ENCODE data around the gene KIAA1217.
"Not testable (repeated sequence)": the region's sequence is repeated elsewhere in the genome, so short reads cannot be mapped to it uniquely, and the experiment has no call there.

KIAA1217 gene

GRCh38 chr10:24435374-24435773 lies 226.4 kb downstream of the KIAA1217 start:
- DNase-seq (ENCODE audit: low read depth in 2 of 2, low spot score in 1 of 2): no peak

GRCh38 chr10:24437302-24437701 lies 228.4 kb downstream of the KIAA1217 start:
- DNase-seq (ENCODE audit: low read depth in 2 of 2, low spot score in 1 of 2): no peak

- DNase-seq (ENCODE audit: low read depth in 2 of 2, low spot score in 1 of 2): no peak
Observed at GRCh38 chr10:24438800-24439199, 229.9 kb downstream of the KIAA1217 start.

- no peak for DNase-seq (ENCODE audit: low read depth in 2 of 2, low spot score in 1 of 2)
Observed at GRCh38 chr10:24439935-24440334, 231.0 kb downstream of the KIAA1217 start.

GRCh38 chr10:24440817-24441797 lies 232.2 kb downstream of the KIAA1217 start:
- DNase-seq (ENCODE audit: low read depth in 2 of 2, low spot score in 1 of 2): no peak

GRCh38 chr10:24442234-24442633 lies 233.3 kb downstream of the KIAA1217 start:
- DNase-seq (ENCODE audit: low read depth in 2 of 2, low spot score in 1 of 2): no peak

GRCh38 chr10:24442641-24443174 lies 233.8 kb downstream of the KIAA1217 start:
- DNase-seq (ENCODE audit: low read depth in 2 of 2, low spot score in 1 of 2): not testable (repeated sequence)

- DNase-seq (ENCODE audit: low read depth in 2 of 2, low spot score in 1 of 2): no peak
Observed at GRCh38 chr10:24444337-24444736, 235.4 kb downstream of the KIAA1217 start.

- not testable (repeated sequence) for DNase-seq (ENCODE audit: low read depth in 2 of 2, low spot score in 1 of 2)
Observed at GRCh38 chr10:24445958-24446357, 237.0 kb downstream of the KIAA1217 start.

- DNase-seq (ENCODE audit: low read depth in 2 of 2, low spot score in 1 of 2): no peak
Observed at GRCh38 chr10:24446739-24447138, 237.8 kb downstream of the KIAA1217 start.

GRCh38 chr10:24448351-24448999 lies 239.5 kb downstream of the KIAA1217 start:
- no peak for DNase-seq (ENCODE audit: low read depth in 2 of 2, low spot score in 1 of 2)

GRCh38 chr10:24449321-24449740 lies 240.4 kb downstream of the KIAA1217 start:
- no peak for DNase-seq (ENCODE audit: low read depth in 2 of 2, low spot score in 1 of 2)

- DNase-seq (ENCODE audit: low read depth in 2 of 2, low spot score in 1 of 2): no peak
Observed at GRCh38 chr10:24449769-24450310, 240.9 kb downstream of the KIAA1217 start.

- DNase-seq (ENCODE audit: low read depth in 2 of 2, low spot score in 1 of 2): no peak
Observed at GRCh38 chr10:24451325-24451820, 242.4 kb downstream of the KIAA1217 start.

GRCh38 chr10:24452030-24452429 lies 243.1 kb downstream of the KIAA1217 start:
- DNase-seq (ENCODE audit: low read depth in 2 of 2, low spot score in 1 of 2): no peak

- no peak for DNase-seq (ENCODE audit: low read depth in 2 of 2, low spot score in 1 of 2)
Observed at GRCh38 chr10:24453404-24453830, 244.5 kb downstream of the KIAA1217 start.

GRCh38 chr10:24453973-24454372 lies 245.0 kb downstream of the KIAA1217 start:
- DNase-seq (ENCODE audit: low read depth in 2 of 2, low spot score in 1 of 2): no peak

- no peak for DNase-seq (ENCODE audit: low read depth in 2 of 2, low spot score in 1 of 2)
Observed at GRCh38 chr10:24455447-24455846, 246.5 kb downstream of the KIAA1217 start.

GRCh38 chr10:24456322-24456721 lies 247.4 kb downstream of the KIAA1217 start:
- DNase-seq (ENCODE audit: low read depth in 2 of 2, low spot score in 1 of 2): no peak

- no peak for DNase-seq (ENCODE audit: low read depth in 2 of 2, low spot score in 1 of 2)
Observed at GRCh38 chr10:24457661-24458318, 248.9 kb downstream of the KIAA1217 start.

- DNase-seq (ENCODE audit: low read depth in 2 of 2, low spot score in 1 of 2): no peak
Observed at GRCh38 chr10:24459836-24460235, 250.9 kb downstream of the KIAA1217 start.

All from stimulated activated CD8-positive, alpha-beta memory T cell treated with anti-CD3 and anti-CD28 coated beads, Interleukin-4, amount 100 ng/mL, for 4 hours (primary cell).